Stimulated activated naive CD4-positive, alpha-beta T cell treated with Interleukin-2 at 50 U/mL for 16 hours (primary cell): ENCODE measurements around the gene CNNM2.
"Not testable (repeated sequence)": the region's sequence is repeated elsewhere in the genome, so short reads cannot be mapped to it uniquely, and the experiment has no call there.

Experiments used
- DNase-seq: peaks from one replicate; lab custom pipeline; 2025; lab: John Stamatoyannopoulos, UW

CNNM2 gene

GRCh38 chr10:103109821-103110220 lies 191.7 kb downstream of the CNNM2 start:
- DNase-seq = no peak

- DNase-seq = no peak
Measured at GRCh38 chr10:103110407-103110806, 192.3 kb downstream of the CNNM2 start.

DNA sequence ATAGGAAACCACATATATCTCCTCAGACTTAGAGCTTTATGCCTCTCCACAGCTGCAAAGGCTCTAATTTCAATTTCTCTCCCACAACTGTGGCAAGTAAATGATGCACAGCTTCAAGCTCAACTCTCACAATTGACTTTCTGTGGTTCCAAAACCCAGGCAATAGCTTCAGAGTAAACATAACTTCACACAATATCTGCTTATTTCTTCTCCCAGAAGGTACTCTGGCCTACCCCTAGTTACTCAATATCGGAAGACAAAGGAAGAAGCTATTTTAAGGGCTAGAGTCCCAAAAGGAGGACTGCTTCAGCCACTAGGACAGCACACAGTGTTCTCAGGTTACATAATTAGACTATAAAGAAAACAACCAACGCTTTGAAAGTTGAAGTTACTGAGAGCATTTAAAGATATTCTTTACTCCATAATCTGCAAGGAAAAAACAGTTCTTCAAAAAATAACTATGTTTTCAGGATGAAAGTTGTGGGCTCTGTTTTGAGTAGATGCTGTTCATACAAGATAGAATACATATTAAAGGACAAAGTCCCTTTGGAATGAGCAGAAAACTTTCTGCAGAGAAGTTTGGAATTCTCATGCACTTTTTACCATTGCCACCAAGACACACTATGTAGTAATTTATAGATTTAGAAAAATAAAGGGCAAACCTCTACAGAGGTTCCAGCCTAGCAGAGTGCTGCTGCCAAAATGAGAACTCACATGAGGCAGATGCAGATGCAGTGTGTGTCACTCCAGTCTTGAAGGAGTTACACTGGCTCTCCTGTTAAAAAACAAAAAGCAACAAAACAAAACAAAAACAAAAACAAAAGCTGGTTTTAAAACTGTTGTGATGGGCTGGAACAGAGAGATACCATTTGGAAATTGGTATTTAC lies 193.2 kb downstream of the CNNM2 start:
- DNase-seq = no peak

- DNase-seq = no peak
Measured at GRCh38 chr10:103111918-103112877, 194.1 kb downstream of the CNNM2 start.

GRCh38 chr10:103114876-103115275 lies 196.8 kb downstream of the CNNM2 start:
- DNase-seq = no peak

DNA sequence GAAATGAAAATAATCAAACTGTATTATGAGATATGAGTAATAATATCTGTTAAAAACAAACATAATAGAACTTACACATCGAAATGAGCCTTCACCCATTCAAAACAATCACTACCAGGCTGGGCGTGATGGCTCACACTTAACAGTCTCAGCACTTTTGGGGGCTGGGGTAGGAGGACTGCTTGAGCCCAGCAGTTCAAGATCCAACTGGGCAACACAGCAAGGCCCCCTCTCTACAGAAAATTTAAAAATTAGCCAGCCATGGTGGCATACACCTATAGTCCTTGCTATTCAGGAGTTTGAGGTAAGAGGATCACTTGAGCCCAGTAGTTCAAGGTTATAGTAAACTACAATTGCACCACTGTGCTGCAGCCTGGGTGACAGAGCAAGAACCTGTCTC lies 199.2 kb downstream of the CNNM2 start:
- DNase-seq = no peak

- no peak for DNase-seq
Measured at GRCh38 chr10:103120546-103120945, 202.5 kb downstream of the CNNM2 start.

DNA sequence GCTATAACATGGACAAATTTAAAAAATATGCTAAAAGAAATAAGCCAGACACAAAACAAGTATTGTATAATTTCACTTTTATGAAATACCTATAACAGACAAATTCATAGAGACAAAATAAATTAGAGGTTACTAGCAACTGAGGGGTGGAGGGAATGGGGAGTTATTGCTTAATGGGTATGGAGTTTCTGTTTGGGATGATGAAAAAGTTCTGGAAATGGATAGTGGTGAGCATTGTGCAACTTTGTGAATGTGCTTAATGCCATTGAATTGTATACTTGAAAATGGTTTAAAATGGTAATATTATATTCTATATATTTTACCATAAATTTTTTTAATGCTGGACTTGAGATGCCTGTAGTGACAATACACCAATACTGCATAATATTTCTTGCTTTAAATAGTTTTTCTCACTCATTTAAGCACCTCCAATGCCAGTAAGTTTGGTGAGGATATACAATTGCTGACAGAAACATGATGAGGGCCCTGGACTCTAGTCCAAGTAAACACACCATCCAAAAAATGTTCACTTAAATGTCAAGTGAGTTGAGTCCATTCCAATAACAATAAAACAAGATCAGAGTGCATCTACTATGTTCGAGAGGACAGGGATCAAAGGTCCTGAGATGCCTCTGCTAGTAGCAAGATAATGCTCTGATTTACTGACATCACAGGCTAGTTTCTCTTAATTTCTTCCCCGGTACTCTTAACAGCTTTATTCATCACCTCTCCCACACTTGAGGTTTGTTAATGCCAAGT lies 203.1 kb downstream of the CNNM2 start:
- DNase-seq = no peak

- DNase-seq = no peak
Measured at GRCh38 chr10:103123282-103124024, 205.4 kb downstream of the CNNM2 start.

DNA sequence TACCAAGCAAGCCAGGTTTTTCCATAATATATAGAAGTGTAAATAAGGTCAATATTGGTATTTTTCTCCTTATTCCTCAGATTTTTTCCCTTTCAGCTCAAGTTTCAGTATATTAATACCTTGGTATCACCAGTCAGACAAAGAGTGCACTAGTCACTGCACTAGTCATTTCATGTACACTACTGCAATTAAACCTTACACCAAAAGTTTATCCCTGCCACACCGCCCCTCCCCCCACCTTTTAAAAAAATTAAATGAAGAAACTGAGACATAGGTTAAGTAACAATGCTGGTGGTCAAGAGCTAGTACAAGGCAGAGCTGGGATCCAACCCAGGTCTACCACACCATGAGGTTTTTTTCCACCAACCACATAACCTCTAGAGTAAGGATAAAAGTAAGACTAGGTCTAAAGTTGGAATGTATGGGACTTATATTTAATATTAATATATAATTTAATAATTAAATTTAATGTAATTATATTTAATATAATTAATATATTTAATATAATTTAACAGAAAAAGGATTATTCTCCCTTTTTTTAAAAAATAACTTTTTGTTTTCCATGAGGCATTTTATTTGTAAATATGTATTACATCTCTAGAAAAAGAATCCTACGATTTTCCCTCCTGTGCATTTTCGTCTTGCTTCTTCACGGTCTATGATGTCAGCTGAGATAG lies 206.5 kb downstream of the CNNM2 start:
- DNase-seq = no peak

DNA sequence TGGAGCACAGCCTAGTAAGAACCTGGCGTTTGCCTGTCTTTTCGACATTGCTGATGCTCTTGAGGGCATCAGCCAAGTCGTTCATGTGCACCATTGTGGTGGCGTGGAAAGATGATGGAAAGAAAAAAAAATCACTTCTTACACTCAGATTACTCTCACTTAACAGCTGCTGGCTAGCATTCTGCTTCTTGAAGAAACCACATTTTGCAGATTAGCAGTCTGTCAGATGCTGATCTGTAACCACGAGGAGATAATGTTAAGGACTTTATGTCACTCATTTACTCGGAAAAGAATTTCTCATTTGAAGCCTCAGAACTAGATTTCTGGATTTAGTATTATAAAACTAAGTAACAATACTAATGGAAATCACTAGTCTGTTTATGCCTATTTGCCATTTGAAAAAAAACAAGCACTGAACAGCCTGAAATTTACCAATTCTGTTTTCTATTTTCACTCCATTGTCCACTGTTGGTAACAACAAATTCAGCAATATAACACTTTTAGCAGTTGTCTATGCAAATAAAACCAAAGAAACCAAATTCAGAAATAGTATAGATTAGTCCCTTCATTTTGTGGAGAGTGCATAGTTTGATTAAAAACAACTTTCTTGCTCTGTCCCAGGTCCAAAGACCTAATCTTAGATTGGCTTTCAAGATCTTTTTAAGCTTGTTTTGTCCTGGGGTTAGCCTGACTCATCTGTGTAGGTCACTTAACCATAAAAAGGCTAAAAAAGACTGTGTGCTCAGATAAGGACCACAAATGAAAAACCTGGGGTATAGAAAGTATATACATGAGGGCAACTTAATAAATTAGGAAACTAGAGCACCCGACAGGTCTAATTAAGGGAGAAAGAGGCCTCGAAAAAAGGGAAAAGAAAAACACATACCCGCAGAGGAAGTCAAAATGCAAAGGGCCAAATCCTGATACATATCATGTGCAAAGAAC lies 207.5 kb downstream of the CNNM2 start:
- DNase-seq = no peak

- DNase-seq = no peak
Measured at GRCh38 chr10:103127241-103127640, 209.1 kb downstream of the CNNM2 start.

GRCh38 chr10:103130180-103130579 lies 212.1 kb downstream of the CNNM2 start:
- not testable (repeated sequence) for DNase-seq

GRCh38 chr10:103130910-103131309 lies 212.8 kb downstream of the CNNM2 start:
- no peak for DNase-seq

DNA sequence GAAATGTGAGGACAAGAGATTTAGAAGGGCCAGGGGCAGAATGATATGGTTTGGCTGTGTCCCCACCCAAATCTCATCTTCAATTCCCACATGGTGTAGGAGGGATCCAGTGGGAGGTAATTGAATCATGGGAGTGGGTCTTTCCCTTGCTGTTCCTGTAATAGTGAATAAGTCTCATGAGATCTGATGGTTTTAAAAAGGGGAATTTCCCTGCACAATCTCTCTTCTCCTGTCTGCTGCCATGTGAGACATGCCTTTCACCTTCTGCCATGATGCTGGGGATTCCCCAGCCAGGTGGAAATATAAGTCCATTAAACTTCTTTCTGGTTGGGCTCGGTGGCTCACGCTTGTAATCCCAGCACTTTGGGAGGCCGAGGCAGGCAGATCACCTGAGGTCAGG lies 217.1 kb downstream of the CNNM2 start:
- DNase-seq = not testable (repeated sequence)

DNA sequence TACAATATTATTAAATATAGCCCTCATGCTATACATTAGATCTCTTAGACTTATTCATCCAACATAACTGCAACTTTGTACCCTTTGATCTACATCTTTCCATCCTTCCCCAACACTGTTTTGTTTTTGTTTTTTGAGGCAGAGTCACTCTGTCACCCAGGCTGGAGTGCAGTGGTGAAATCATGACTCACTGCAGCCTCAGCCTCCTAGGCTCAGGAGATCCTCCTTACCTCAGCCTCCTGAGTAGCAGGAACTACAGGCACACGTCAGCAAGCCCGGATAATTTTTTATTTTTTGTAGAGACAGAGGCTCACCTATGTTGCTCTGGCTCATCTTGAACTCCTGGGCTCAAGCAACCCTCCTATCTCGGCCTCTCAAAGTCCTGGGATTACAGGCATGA lies 221.7 kb downstream of the CNNM2 start:
- no peak for DNase-seq
